ENCODE measurements around the gene PTRHD1. TPM values are rescaled to one million over a fixed set of nuclear protein-coding genes. Genes with fewer than 3 reads are reported as not detected.

The PTRHD1 gene
- total RNA-seq, 4 donors from 2014 or later, result 8.1 to 20.4 (median 15.6) TPM

DNA sequence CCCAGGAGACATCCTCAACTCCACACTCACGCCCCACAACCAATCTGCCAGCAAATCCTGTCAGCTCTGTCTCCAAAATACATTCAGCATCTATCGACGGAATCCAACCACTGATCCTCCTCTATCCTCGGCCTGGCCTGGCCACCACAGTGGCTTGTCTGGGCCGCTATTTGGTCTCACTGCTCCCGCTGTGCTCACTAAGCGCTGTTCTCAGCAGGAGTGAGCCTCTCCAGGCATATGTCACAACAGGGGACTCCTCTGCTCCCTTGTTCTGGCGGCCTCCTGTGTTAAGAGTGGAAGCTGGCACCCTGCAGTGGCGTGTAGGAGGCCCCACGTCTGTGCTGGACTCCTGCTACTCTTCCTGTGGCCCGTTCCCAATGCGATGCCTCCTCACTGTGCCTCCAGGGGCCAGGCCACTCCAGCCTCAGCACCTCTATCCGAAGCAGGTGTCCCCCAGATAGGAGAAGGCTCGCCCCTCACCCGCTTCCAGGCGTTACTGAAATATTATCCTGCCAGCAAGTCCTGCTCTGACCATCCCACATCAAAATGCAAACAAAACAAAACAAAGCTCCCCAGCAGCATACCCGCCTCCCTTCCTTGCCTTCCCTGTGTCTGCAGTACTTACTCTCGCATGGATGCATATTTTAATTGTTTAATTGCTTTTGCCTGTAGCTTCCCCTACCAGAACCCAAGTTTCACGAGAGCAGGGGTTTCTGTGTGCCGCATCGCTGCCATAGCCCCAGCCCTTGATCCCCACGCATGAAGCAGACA is 39.9 kb upstream of the PTRHD1 start:
- Histone ChIP-seq H3K36me3 (peaks cover 9 to 50% (median 41%) of the 10 kb centered on the region in 4 donors), H3K27me3 (no peaks in the 10 kb centered on the region), H3K9me3 (no peaks in the 10 kb centered on the region), H3K4me3 (no peak overlapping the region), H3K27ac (replicated peaks in 1 of 4) (no peak overlapping the region), H3K4me1 (peaks cover 0 to under 1% (median under 1%) of the 10 kb centered on the region in 4 donors)
- 91% methylated on average over 22 of the region's 22 CpGs for WGBS
- TF ChIP-seq, protein P1, sequence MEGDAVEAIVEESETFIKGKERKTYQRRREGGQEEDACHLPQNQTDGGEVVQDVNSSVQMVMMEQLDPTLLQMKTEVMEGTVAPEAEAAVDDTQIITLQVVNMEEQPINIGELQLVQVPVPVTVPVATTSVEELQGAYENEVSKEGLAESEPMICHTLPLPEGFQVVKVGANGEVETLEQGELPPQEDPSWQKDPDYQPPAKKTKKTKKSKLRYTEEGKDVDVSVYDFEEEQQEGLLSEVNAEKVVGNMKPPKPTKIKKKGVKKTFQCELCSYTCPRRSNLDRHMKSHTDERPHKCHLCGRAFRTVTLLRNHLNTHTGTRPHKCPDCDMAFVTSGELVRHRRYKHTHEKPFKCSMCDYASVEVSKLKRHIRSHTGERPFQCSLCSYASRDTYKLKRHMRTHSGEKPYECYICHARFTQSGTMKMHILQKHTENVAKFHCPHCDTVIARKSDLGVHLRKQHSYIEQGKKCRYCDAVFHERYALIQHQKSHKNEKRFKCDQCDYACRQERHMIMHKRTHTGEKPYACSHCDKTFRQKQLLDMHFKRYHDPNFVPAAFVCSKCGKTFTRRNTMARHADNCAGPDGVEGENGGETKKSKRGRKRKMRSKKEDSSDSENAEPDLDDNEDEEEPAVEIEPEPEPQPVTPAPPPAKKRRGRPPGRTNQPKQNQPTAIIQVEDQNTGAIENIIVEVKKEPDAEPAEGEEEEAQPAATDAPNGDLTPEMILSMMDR (IDR thresholded peaks at IDR 0.05), result no peak
- TF ChIP-seq POLR2AphosphoS5 (IDR thresholded peaks at IDR 0.05) (no peak), EP300 (IDR thresholded peaks at IDR 0.05) (no peak), POLR2A (IDR thresholded peaks at IDR 0.05; ENCODE audit: low read depth) (no peak)
- intact Hi-C loops (cut with DNase I), result no loop called here
- no peak for DNase-seq (ENCODE audit: extremely low spot score)

DNA sequence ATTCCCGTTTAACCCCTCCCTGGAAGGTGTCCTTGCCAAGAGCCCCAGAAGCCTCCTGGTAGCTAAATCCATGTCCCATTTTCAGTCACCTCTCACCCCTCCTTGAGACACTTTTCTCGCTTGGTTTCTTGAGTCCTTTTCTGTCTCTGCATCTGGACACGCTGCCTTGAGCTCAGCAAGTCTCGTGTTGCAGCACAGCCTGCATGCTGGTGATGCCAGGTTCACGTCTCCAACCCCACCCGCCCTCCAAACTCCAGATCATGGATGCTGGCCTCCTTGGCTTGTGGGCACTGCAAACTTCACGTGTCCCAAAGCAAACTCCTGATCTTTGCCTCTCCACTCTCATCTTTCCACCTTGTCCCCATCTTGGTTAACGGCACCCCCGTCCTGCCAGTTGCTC is 39.3 kb upstream of the PTRHD1 start:
- Histone ChIP-seq H3K27ac (replicated peaks in 1 of 4) (no peak overlapping the region), H3K4me3 (no peak overlapping the region), H3K4me1 (peaks cover 4 to 7% (median 6%) of the 10 kb centered on the region in 4 donors), H3K27me3 (no peaks in the 10 kb centered on the region), H3K9me3 (no peaks in the 10 kb centered on the region), H3K36me3 (peaks cover 9 to 44% (median 38%) of the 10 kb centered on the region in 4 donors)
- 79% methylated on average over 9 of the region's 9 CpGs for WGBS
- TF ChIP-seq POLR2AphosphoS5 (IDR thresholded peaks at IDR 0.05), result no peak
- TF ChIP-seq EP300 (IDR thresholded peaks at IDR 0.05), result no peak
- TF ChIP-seq, protein P1 (IDR thresholded peaks at IDR 0.05), result no peak
- no peak for TF ChIP-seq POLR2A (IDR thresholded peaks at IDR 0.05; ENCODE audit: low read depth)
- DNase-seq (ENCODE audit: extremely low spot score), result no peak
- intact Hi-C loops (cut with DNase I), result no loop called here

DNA sequence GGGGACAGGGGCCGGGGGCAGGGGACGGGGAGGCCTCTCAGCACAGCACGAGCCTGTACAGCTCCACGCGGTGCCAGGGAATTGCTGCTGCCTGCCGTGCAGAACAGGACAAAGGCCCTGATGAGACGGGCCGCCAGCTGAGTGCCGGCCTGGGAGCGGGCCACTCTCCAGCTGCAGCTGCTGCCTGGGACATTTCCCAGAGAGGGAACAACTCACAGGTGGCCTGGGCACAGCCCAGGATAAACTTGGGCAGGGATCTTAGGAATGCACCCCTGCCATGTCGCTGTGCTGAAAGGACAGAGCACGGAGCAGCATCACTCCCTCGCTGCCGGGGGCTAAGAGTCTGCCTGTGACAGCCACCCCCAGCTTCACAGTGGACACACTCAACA is 38.9 kb upstream of the PTRHD1 start:
- DNase-seq (ENCODE audit: extremely low spot score), result no peak

DNA sequence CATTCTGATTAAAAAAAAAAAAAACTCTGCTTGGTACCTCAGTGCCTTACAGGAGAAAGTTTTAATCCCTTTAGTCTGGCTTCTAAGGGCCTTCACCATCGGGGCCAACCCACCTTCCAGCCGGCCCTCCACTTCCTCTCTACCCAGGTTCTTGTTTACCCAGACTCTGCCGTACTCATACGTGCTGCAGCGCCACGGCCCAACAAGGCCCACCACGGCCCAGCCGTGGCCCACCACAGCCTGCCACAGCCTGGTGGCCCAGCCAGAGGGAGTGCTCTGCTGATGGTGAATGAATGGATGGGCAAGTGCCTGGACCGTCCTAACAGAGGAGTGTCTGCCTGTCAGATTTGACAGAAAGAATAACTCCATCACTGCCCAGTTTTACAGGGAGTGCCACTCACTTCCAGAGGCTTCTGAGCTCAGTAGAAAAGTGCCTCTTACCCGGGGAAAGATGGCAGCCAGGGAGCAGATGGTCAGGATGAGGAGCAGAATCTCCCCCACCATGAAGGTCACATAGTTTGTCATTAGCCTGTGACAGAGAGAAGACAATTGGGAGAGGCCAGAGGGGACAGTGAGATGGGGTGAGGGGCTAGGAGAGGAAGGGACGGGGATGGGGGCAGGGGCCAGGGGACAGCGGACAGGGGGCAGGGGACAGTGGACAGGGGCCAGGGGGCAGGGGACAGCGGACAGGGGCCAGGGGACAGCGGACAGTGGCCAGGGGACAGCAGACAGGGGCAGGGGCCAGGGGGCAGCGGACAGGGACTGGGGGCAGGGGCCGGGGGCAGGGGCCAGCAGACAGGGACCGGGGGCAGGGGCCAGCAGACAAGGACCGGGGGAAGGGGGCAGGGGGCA is 38.3 kb upstream of the PTRHD1 start:
- intact Hi-C loops (cut with DNase I), result no loop called here
- no peak for DNase-seq (ENCODE audit: extremely low spot score)
- Histone ChIP-seq H3K36me3 (peaks cover 3 to 35% (median 29%) of the 10 kb centered on the region in 4 donors), H3K4me1 (peaks cover 8 to 11% (median 10%) of the 10 kb centered on the region in 4 donors), H3K9me3 (no peaks in the 10 kb centered on the region), H3K4me3 (no peak overlapping the region), H3K27ac (replicated peaks in 1 of 4) (no peak overlapping the region), H3K27me3 (no peaks in the 10 kb centered on the region)
- 88% methylated on average over 13 of the region's 18 CpGs for WGBS
- TF ChIP-seq, protein P1 (IDR thresholded peaks at IDR 0.05), result no peak
- no peak for TF ChIP-seq POLR2A (IDR thresholded peaks at IDR 0.05; ENCODE audit: low read depth)
- no peak for TF ChIP-seq POLR2AphosphoS5 (IDR thresholded peaks at IDR 0.05)
- no peak for TF ChIP-seq EP300 (IDR thresholded peaks at IDR 0.05)

More for the DNA sequence above, 38.9 kb upstream of the PTRHD1 start:
- Histone ChIP-seq H3K27ac (replicated peaks in 1 of 4) (no peak overlapping the region), H3K9me3 (no peaks in the 10 kb centered on the region), H3K4me1 (peaks cover 8 to 11% (median 10%) of the 10 kb centered on the region in 4 donors), H3K27me3 (no peaks in the 10 kb centered on the region), H3K4me3 (no peak overlapping the region), H3K36me3 (peaks cover 9 to 41% (median 35%) of the 10 kb centered on the region in 4 donors)
- intact Hi-C loops (cut with DNase I), result no loop called here
- WGBS, result 81% methylated on average over 13 of the region's 14 CpGs
- TF ChIP-seq EP300 (IDR thresholded peaks at IDR 0.05) (no peak), POLR2AphosphoS5 (IDR thresholded peaks at IDR 0.05) (no peak), POLR2A (IDR thresholded peaks at IDR 0.05; ENCODE audit: low read depth) (no peak)
- TF ChIP-seq, protein P1 (IDR thresholded peaks at IDR 0.05), result no peak

Measured in esophagus muscularis mucosa (tissue), 4 donors.